Cerebellar nuclear complex (tissue), 1 donor: ENCODE data around the gene ZNF81.
"Not testable (repeated sequence)": the region's sequence is repeated elsewhere in the genome, so short reads cannot be mapped to it uniquely, and the experiment has no call there.

Source experiments
- DNase-seq, 2 experiments: peaks; one replicate each; lab custom pipeline; 2025; lab: John Stamatoyannopoulos, UW

Gene ZNF81

GRCh38 chrX:47844117-47844516, 7.4 kb downstream of the ZNF81 start:
- no peak for DNase-seq

- no peak for DNase-seq
Observed at GRCh38 chrX:47846040-47846439, 9.3 kb downstream of the ZNF81 start.

GRCh38 chrX:47849778-47850177, 13.1 kb downstream of the ZNF81 start:
- no peak for DNase-seq

- not testable (repeated sequence) for DNase-seq
Observed at GRCh38 chrX:47850389-47850788, 13.7 kb downstream of the ZNF81 start.

DNA sequence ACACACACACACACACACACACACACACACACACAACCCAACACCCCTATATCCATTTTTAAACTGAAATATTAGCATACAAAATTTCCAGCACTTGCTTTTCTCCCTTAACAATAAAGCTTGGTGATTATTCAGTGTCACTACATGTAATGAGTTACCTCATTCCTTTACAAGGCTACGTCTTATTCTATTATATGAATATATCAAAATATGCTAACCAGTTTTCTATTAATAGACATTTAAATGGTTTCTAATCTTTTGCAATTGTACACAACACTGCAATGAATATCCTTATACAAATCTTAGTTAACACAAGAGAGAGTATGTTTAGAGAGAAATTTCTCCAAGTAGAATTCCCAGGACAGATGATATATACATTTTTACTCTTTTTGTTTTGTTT, 14.2 kb downstream of the ZNF81 start:
- DNase-seq, result no peak

DNA sequence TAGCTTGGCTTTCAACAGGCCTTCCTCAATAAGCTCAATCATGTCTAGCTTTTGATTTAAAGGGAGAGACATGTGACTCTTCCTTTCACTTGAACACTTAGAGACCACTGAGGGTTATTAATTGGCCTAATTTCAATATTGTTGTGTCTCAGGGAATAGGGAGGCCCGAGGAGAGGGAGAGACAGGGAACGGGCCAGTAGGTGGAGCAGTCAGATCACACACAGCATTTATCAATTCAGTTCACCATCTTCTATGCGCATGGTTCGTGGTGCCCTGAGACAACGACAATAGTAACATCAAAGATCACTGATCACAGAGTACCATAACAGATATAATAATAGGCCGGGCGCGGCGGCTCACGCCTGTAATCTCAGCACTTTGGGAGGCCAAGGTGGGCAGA, 17.8 kb downstream of the ZNF81 start:
- DNase-seq, result no peak

GRCh38 chrX:47859686-47860085, 23.0 kb downstream of the ZNF81 start:
- DNase-seq, result no peak

DNA sequence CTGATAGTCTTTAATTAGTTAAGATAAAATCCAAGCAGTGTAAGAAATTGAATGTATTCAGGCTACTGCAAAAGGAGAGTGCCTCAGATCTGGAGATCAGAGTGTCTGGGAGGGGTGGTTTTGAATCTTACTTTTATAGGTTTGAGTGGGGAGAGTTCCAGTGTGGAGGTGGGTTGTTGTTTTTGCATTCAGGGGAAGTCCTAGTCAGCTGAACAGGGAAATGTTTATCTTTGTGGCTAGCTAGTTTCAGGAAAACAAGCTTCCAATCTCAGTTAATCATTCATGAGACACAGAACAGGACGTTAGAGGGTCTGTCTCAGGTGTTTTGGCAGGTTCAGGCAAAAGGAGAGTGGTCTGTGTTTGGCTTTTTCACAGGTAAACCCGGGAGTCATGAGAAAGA, 26.0 kb downstream of the ZNF81 start:
- no peak for DNase-seq

DNA sequence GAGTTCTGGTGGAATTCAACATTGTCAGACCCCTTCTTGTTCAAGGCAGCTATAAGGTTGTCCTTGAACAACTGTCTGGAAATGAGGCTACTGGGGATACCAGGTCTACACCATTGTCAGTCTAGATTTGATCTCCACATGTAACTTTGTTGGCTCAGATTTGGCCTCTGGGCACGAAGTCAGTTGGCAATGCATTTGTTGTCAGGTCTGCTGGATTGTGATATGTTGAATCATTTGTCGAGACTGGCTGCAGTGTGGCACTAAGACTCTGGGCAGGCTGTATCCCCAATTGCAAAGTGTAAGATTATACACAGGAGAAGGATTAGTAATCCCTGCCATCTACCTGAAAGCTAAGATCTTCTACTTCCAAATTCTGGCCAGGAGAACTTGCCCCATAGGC, 26.5 kb downstream of the ZNF81 start:
- no peak for DNase-seq

DNA sequence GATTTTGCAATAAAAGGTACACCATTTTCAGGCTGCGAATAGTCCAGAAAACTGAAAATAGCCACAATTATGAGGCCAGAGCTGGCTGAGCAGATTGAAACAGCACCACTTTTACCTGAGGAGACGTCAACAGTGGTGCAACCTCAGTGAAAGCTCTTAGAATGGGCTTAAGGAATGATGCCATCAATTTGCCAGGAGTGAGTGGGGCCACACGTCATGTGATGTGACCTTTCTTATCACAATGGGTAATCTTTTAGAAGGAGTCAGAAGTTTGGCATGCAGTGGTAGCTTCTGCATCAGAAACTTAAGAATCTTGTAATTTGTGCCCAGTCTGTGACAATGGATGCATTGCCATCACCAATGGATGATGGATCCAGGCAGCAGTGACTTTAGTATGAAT, 27.6 kb downstream of the ZNF81 start:
- no peak for DNase-seq

- no peak for DNase-seq
Observed at GRCh38 chrX:47864785-47865184, 28.1 kb downstream of the ZNF81 start.

GRCh38 chrX:47873123-47873522, 36.4 kb downstream of the ZNF81 start:
- DNase-seq, result no peak

- no peak for DNase-seq
Observed at GRCh38 chrX:47877327-47877726, 40.6 kb downstream of the ZNF81 start.

GRCh38 chrX:47878198-47878597, 41.5 kb downstream of the ZNF81 start:
- DNase-seq, result no peak

DNA sequence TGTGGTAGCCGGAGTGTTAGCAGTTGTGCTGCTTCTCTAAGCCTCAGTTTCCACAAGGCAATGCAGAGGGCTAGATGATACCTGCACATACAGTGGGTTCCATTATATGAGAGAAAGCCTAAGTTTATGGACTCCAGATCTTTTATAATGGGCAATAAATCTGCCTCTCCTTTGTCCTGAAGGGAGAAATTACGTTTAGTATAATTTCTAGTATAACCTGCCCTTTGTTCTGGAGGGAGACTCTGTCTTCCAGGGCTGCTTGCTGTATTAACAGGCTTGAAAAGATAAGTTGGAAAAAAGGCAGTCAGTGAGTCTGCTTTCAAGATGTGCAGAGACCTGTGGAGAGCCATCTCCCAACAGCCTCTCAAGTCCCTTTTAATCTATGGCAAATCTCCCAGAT, 42.8 kb downstream of the ZNF81 start:
- DNase-seq, result no peak

GRCh38 chrX:47880927-47881326, 44.2 kb downstream of the ZNF81 start:
- DNase-seq, result no peak

GRCh38 chrX:47885501-47885900, 48.8 kb downstream of the ZNF81 start:
- no peak for DNase-seq

DNA sequence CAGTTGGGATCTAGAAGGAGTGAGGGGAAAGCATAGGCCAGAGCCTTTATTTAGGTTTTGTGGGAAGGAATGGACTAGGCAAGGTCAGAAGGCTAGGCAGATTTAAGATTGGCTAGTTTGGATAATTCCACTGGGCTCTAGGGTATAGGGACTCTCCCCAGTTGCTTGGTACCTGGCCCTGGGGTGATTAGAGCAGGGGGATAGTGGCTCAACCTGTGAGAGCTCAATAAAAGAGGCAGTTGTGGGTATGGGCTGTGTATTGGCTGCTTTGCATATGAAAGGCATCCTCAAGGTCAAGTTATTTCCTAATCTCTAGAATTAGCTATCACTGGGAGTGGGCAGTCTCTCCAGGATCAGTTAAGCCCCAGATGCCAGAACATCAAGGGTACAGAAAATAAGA, 61.3 kb downstream of the ZNF81 start:
- DNase-seq, result no peak

- no peak for DNase-seq
Observed at GRCh38 chrX:47900833-47901232, 64.1 kb downstream of the ZNF81 start.

GRCh38 chrX:47902161-47902560, 65.5 kb downstream of the ZNF81 start:
- no peak for DNase-seq

DNA sequence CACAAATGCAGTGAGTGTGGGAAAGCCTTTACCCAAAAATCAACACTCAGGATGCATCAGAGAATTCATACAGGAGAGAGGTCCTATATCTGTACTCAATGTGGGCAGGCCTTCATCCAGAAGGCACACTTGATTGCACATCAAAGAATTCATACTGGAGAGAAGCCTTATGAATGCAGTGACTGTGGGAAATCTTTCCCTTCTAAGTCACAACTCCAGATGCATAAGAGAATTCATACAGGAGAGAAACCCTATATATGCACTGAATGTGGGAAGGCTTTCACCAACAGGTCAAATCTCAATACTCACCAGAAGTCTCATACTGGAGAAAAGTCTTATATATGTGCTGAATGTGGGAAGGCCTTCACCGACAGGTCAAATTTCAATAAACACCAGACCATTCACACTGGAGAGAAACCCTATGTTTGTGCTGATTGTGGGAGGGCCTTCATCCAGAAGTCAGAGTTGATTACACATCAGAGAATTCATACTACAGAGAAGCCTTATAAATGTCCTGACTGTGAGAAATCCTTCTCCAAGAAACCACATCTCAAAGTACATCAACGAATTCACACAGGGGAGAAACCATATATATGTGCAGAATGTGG, 79.3 kb downstream of the ZNF81 start:
- DNase-seq, result no peak

GRCh38 chrX:47918274-47918673, 81.6 kb downstream of the ZNF81 start:
- no peak for DNase-seq

DNA sequence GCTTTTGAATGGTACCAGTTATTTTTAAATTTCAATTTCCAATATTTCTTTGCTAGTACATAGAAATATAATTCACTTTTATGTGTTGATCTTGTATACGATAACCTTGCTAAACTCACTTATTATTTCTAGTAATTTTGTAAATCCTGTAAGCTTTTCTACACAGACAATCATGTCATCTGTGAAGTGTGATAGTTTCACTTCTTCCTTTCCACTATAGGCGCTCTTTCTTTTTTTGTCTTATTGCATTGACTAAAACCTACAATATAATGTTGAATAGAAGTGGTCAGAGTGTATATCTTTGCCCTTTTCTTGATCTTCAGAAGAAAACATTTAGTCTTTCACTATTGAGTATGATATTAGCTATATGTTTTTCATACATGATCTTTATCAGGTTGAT, 90.5 kb downstream of the ZNF81 start:
- DNase-seq, result no peak

DNA sequence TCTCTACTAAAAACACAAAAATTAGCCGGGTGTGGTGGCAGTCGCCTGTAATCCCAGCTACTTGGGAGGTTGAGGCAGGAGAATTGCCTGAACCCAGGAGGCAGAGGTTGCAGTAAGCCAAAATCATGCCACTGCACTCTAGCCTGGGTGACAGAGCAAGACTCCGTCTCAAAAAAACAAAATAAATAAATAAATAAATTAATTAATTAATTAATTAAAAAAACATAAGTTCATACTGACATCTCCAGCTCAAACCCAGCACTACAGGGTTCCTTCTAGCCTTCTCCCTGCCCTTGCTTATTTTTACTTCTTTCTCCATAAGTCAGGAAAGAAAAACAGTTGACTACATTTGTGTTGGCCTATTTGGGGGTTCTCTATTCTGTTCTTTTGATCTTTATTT, 95.3 kb downstream of the ZNF81 start:
- DNase-seq, result not testable (repeated sequence)

GRCh38 chrX:47933946-47934345, 97.2 kb downstream of the ZNF81 start:
- DNase-seq, result no peak
